ENCODE results near the gene CCDC30. TPM values are rescaled to one million over a fixed set of nuclear protein-coding genes. Genes with fewer than 3 reads are reported as not detected.

CCDC30 gene
- total RNA-seq, 4 donors from 2014 or later, result 20.1 to 56.7 (median 22.7) TPM

- Histone ChIP-seq H3K27me3 (no peaks in the 10 kb centered on the region), H3K9me3 (no peaks in the 10 kb centered on the region), H3K27ac (no peak overlapping the region), H3K36me3 (peaks cover 46 to 58% of the 10 kb centered on the region in 2 donors), H3K4me3 (replicated peaks in 1 of 3) (no peak overlapping the region), H3K4me1 (peaks cover 0 to 10% of the 10 kb centered on the region in 2 donors)
- intact Hi-C loops (cut with DNase I), result loop anchor here (5.0 kb wide), 1 partner anchor 36 kb away; no protein-coding TSS in a partner anchor
- TF ChIP-seq CTCF (IDR thresholded peaks at IDR 0.05), result no peak
- no peak for TF ChIP-seq POLR2A (IDR thresholded peaks at IDR 0.05)
- DNase-seq, result no peak
- 97% methylated on average over 4 of the region's 4 CpGs for WGBS, 2 donors
Measured at GRCh38 chr1:42698081-42698813, 235.2 kb downstream of the CCDC30 start.

GRCh38 chr1:42700006-42700405 lies 236.9 kb downstream of the CCDC30 start:
- no peaks in the 10 kb centered on the region for H3K27me3 ChIP-seq
- intact Hi-C loops (cut with DNase I), result no loop called here
- TF ChIP-seq CTCF (IDR thresholded peaks at IDR 0.05) (no peak), POLR2A (IDR thresholded peaks at IDR 0.05) (no peak)
- H3K36me3 ChIP-seq, result peaks cover 56 to 71% of the 10 kb centered on the region in 2 donors
- H3K9me3 ChIP-seq, result no peaks in the 10 kb centered on the region
- DNase-seq, result no peak
- no peaks in the 10 kb centered on the region for H3K4me1 ChIP-seq
- H3K4me3 ChIP-seq (replicated peaks in 1 of 3), result no peak overlapping the region
- H3K27ac ChIP-seq, result no peak overlapping the region

GRCh38 chr1:42703888-42704464 lies 240.9 kb downstream of the CCDC30 start:
- Histone ChIP-seq H3K27me3 (no peaks in the 10 kb centered on the region), H3K4me3 (replicated peaks in 1 of 3) (no peak overlapping the region), H3K9me3 (no peaks in the 10 kb centered on the region), H3K36me3 (peaks cover 46 to 53% of the 10 kb centered on the region in 2 donors), H3K27ac (no peak overlapping the region), H3K4me1 (no peaks in the 10 kb centered on the region)
- no peak for DNase-seq
- intact Hi-C loops (cut with DNase I), result no loop called here
- WGBS, 2 donors, result 94 to 95% methylated on average over 7 of the region's 7 CpGs
- no peak for TF ChIP-seq CTCF (IDR thresholded peaks at IDR 0.05)
- TF ChIP-seq POLR2A (IDR thresholded peaks at IDR 0.05), result no peak

Small RNA genes lying within 50 kb of the gene (small RNA-seq; reads per million reads assigned to genes)
- not detected for gene RNU6-536P
- not detected for gene TMSB4XP1

Other genes with a start within 250 kb of the CCDC30 start
- gene FOXJ3, start 128.1 kb upstream of the CCDC30 start, total RNA-seq, result 10 to 100 TPM; 55.4 to 87.5 (median 81.0) TPM
- 1 to 10 TPM in 3 of 4 donors, under 1 TPM in 1; 0.67 to 2.6 (median 2.2) TPM for gene RIMKLA, start 82.5 kb upstream of the CCDC30 start, total RNA-seq
- 1 to 10 TPM; 3.5 to 6.5 (median 5.6) TPM for gene ZMYND12, start 7.3 kb upstream of the CCDC30 start, total RNA-seq
- 100 to 1,000 TPM in 2 of 4 donors, 10 to 100 TPM in 2; 51.9 to 135 (median 89.8) TPM for gene PPCS, start 6.7 kb upstream of the CCDC30 start, total RNA-seq
- gene PPIH, start 195.1 kb downstream of the CCDC30 start, total RNA-seq, result 10 to 100 TPM; 26.4 to 45.9 (median 40.3) TPM
- gene YBX1, start 219.1 kb downstream of the CCDC30 start, total RNA-seq, result 100 to 1,000 TPM; 368 to 678 (median 607) TPM

All from thyroid gland (tissue), 4 donors.